Testis (tissue), 3 donors: Measurements from ENCODE around the gene RBKS. TPM values are rescaled to one million over a fixed set of nuclear protein-coding genes. Genes with fewer than 3 reads are reported as not detected.

Experiments
- DNase-seq: peaks from one replicate; pipeline ENCODE4 v3.0.0-alpha.2; 2019
- H3K27ac ChIP-seq, 2 donors: fragments of 200-600 bp; sonication (generic); one replicate each; pipeline ENCODE4 v1.5.1; 2019
- H3K27me3 ChIP-seq: fragments of 200-600 bp; sonication (generic); one replicate; pipeline ENCODE4 v1.5.1; 2019
- H3K36me3 ChIP-seq: fragments of 200-600 bp; sonication (generic); one replicate; pipeline ENCODE4 v1.5.1; 2017; ENCODE audit warnings: low read depth; ENCODE audit errors: missing control alignments
- H3K4me1 ChIP-seq: fragments of 200-600 bp; sonication (generic); one replicate; pipeline ENCODE4 v1.5.1; 2019
- H3K4me3 ChIP-seq, 2 donors: fragments of 200-600 bp; sonication (generic); one replicate each; pipeline ENCODE4 v1.5.1; 2017 to 2019
- H3K9me3 ChIP-seq: fragments of 200-600 bp; sonication (generic); one replicate; pipeline ENCODE4 v1.5.1; 2017
- POLR2A ChIP-seq: fragments of 450-650 bp; IDR thresholded peaks from one replicate; pipeline ENCODE4 v1.6.1; 2017; ENCODE audit warnings: antibody characterized with exemption, mild to moderate bottlenecking, moderate library complexity
- whole genome bisulfite sequencing, 2 donors: methylation state at CpG; one replicate each; pipeline ENCODE4 v1.1.5; 2018; 5-methylcytosine and 5-hydroxymethylcytosine counted together
- intact Hi-C: fragments of 100-400 bp; cut with DNase I; formaldehyde crosslinking; loops from one replicate; pipeline ENCODE4 v1.15.1; 2023; ENCODE audit warnings: low total_unique reads
- polyA plus RNA-seq: library from polyadenylated mRNA; stranded (reverse); fragments of 350-450 nt; fragmentation: Illumina TruSeq; extraction: RNeasy Lipid Tissue Mini Kit (QIAGEN cat#74804); gene quantifications from one replicate; pipeline ENCODE4 v1.2.3, GENCODE V29; 2014; ENCODE audit warnings: low read depth, low replicate concordance; ENCODE audit not compliant: insufficient read depth
- total RNA-seq, 2 donors: library from RNA; depleted of rRNA; stranded (reverse); fragments of >200 nt; gene quantifications; one replicate each; pipeline ENCODE4 v1.2.3, GENCODE V29; 2016
- TF ChIP-seq, protein P1 (sequence below), 3 experiments: fragments of 450-650 bp in 2 of 3; fragments of 200-600 bp in 1 of 3; sonication (generic) in 1 of 3; IDR thresholded peaks; one replicate each; pipeline ENCODE4 v1.5.1; 2016 to 2019; ENCODE audit warnings: antibody characterized with exemption in 3 of 3, mild to moderate bottlenecking in 2 of 3, moderate library complexity in 1 of 3

Gene RBKS
- total and polyA plus RNA-seq, 3 donors from 2014 or later: 6.1 to 18.4 (median 6.3) TPM

DNA sequence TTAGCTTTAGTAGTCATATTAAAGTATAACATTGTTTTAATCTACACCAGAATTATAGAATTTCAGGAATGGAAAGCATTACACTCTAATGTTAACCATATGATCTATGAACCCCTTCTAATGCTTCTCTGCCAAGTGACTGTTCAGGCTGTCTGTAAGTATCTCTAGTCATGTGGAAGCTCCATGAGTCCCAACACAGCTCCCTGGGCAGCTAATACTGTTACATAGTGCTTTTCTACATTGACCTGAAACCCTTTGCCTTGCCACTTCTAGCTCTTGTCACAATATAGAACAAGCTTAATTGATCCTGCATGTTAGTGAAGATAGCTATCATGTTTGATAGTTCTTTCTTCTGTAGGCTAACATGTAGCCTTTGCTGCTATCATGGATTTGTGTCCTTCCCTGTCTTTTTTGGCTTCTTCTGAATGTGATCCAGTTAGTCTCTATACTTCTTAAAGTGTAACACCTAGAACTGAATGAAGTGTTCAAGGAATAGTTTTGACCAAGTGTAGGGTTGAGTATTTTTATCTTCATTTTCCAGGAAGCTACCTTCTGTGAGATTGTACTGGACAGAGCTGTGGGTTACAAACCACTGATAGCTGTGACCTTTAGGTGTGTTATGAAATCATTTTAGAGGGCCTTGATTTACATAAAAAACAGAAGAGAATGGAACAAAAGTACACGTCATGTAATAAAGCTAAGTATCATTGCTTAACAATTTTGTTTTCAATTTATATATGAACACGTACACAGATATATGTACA, 24.0 kb upstream of the RBKS start:
- Histone ChIP-seq H3K27me3 (no peaks in the 10 kb centered on the region), H3K4me3 (no peak overlapping the region), H3K36me3 (no peaks in the 10 kb centered on the region), H3K27ac (peak overlapping the region in 1 of 2 donors; percentile 56), H3K4me1 (no peaks in the 10 kb centered on the region), H3K9me3 (no peaks in the 10 kb centered on the region)
- TF ChIP-seq POLR2A: no peak
- TF ChIP-seq, protein P1, sequence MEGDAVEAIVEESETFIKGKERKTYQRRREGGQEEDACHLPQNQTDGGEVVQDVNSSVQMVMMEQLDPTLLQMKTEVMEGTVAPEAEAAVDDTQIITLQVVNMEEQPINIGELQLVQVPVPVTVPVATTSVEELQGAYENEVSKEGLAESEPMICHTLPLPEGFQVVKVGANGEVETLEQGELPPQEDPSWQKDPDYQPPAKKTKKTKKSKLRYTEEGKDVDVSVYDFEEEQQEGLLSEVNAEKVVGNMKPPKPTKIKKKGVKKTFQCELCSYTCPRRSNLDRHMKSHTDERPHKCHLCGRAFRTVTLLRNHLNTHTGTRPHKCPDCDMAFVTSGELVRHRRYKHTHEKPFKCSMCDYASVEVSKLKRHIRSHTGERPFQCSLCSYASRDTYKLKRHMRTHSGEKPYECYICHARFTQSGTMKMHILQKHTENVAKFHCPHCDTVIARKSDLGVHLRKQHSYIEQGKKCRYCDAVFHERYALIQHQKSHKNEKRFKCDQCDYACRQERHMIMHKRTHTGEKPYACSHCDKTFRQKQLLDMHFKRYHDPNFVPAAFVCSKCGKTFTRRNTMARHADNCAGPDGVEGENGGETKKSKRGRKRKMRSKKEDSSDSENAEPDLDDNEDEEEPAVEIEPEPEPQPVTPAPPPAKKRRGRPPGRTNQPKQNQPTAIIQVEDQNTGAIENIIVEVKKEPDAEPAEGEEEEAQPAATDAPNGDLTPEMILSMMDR (IDR thresholded peaks at IDR 0.05): no peak
- intact Hi-C loops: no loop called here
- no peak for DNase-seq
- 90 to 91% methylated on average over 2 of the region's 2 CpGs for WGBS, 2 donors

DNA sequence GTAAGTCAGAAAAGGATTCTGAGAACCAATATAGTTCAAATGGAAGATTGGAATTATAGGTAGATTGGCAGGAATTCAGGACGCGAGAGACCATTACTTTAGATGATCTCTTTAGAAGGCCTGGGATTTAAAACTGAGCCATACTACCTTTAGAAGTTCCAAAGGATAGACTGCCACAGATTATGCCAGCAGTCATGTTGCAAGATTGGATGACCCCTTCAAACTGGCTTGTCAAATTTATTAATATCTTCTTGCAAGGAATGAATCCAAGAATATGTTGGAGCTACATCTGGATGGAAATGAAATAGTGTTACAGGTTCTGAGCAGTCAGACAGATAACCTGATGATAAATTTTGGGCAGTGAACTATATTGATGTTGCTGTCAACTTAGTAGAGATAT, 22.3 kb upstream of the RBKS start:
- Histone ChIP-seq H3K4me3 (no peak overlapping the region), H3K27me3 (no peaks in the 10 kb centered on the region), H3K36me3 (no peaks in the 10 kb centered on the region), H3K9me3 (no peaks in the 10 kb centered on the region), H3K27ac (no peak overlapping the region), H3K4me1 (no peaks in the 10 kb centered on the region)
- DNase-seq: no peak
- TF ChIP-seq POLR2A: no peak
- TF ChIP-seq, protein P1 (IDR thresholded peaks at IDR 0.05): no peak
- intact Hi-C loops: no loop called here
- WGBS, 2 donors: 94 to 100% methylated on average over 2 of the region's 2 CpGs

DNA sequence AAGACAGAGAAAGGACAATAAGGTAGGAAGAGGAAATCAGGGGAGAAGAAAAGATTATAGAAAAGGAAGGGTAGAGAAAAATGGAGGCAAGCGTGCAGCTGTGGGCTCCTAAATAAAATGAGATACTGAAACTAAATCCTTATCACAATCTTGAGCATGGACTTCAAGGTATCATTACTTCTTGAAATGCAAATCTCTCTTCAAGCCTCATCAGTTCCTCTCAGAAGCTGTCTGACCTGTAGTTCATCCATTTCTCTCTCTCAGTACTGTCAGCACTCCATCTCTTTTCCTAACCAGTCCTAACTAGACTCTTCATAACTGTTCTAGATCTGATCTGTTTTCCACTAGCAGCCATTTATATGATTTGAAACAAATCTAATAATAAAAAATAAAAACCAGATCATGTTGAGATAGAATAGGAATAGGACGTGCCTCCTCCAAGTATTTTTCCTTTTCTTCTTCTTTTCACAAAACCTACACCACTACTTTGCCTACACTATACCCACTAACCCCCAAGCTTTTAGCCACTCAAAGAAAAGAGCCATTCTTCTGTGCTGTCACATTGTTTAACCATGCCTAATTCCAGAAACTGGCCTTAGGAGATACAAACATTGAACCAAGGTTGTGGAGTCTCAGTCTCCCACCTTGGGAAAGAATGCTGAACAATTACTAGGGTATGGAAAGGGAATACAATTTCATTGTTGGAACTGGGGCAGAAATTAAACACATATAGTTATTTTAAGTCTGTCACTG, 21.4 kb upstream of the RBKS start:
- TF ChIP-seq POLR2A: no peak
- TF ChIP-seq, protein P1 (IDR thresholded peaks at IDR 0.05): no peak
- Histone ChIP-seq H3K27me3 (no peaks in the 10 kb centered on the region), H3K27ac (no peak overlapping the region), H3K9me3 (no peaks in the 10 kb centered on the region), H3K4me3 (no peak overlapping the region), H3K4me1 (peaks cover 4% of the 10 kb centered on the region), H3K36me3 (no peaks in the 10 kb centered on the region)
- intact Hi-C loops: no loop called here
- 90 to 96% methylated on average over 2 of the region's 2 CpGs for WGBS, 2 donors
- no peak for DNase-seq

DNA sequence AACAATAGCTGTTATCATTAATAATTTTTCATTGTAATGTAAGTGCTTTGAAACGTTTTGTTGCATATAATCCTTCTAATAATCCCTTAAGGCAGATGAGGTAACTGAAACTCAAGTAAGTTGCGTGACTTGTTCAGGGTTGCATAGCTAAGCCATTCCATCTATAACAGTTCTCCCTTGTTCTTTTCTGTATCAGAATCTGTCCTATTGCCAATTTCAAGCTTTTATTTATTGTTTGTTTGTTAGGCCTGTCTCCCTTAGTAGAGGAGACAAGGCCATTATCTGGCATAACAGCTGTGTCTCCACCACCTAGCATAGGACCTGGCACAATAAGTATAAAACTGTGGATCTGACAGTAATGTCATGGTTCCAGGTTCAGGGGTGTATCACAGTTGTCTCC, 19.7 kb upstream of the RBKS start:
- Histone ChIP-seq H3K36me3 (no peaks in the 10 kb centered on the region), H3K4me1 (peaks cover 7% of the 10 kb centered on the region), H3K4me3 (no peak overlapping the region), H3K27me3 (no peaks in the 10 kb centered on the region), H3K9me3 (no peaks in the 10 kb centered on the region), H3K27ac (no peak overlapping the region)
- no peak for DNase-seq
- intact Hi-C loops: no loop called here
- TF ChIP-seq, protein P1 (IDR thresholded peaks at IDR 0.05): no peak
- TF ChIP-seq POLR2A: no peak
- 64 to 68% methylated on average over 2 of the region's 2 CpGs for WGBS, 2 donors
